Esophagus (tissue), 2 donors: ENCODE results near the gene MYO19. TPM values are rescaled to one million over a fixed set of nuclear protein-coding genes. Genes with fewer than 3 reads are reported as not detected.

Source experiments
- H3K27ac ChIP-seq, 2 donors: one replicate each; pipeline ENCODE4 v1.5.1; 2013; ENCODE audit warnings: low read depth in 2 of 2, mild to moderate bottlenecking in 2 of 2, inconsistent platforms in 1 of 2, low read length in 1 of 2, moderate library complexity in 1 of 2
- H3K27me3 ChIP-seq, 2 donors: one replicate each; pipeline ENCODE4 v1.6.1; 2013; ENCODE audit warnings: low read length in 2 of 2, control low read depth in 1 of 2, mild to moderate bottlenecking in 1 of 2; ENCODE audit not compliant: insufficient read depth in 2 of 2, control insufficient read depth in 1 of 2
- H3K36me3 ChIP-seq, 2 donors: one replicate each; pipeline ENCODE4 v1.6.1; 2013; ENCODE audit warnings: low read length in 1 of 2; ENCODE audit not compliant: control insufficient read depth in 2 of 2, insufficient read depth in 2 of 2
- H3K4me1 ChIP-seq, 2 donors: one replicate each; pipeline ENCODE4 v1.6.1; 2013; ENCODE audit warnings: low read length in 1 of 2; ENCODE audit not compliant: control insufficient read depth in 2 of 2, insufficient read depth in 2 of 2
- H3K4me3 ChIP-seq, 2 donors: one replicate each; pipeline ENCODE4 v1.5.1; 2013; ENCODE audit warnings: low read length in 2 of 2, mild to moderate bottlenecking in 2 of 2, low read depth in 1 of 2, moderate library complexity in 1 of 2
- H3K9me3 ChIP-seq, 2 donors: one replicate each; pipeline ENCODE4 v1.6.1; 2013; ENCODE audit warnings: mild to moderate bottlenecking in 2 of 2, low read depth in 1 of 2, low read length in 1 of 2, moderate library complexity in 1 of 2; ENCODE audit not compliant: control insufficient read depth in 2 of 2, insufficient read depth in 1 of 2
- WGBS, 2 donors: extraction: QIAGEN DNeasy Blood & Tissue Kit; methylation state at CpG; one replicate each; pipeline ENCODE4 v1.1.7; 2013; 5-methylcytosine and 5-hydroxymethylcytosine counted together
- polyA plus RNA-seq, 2 donors: library from polyadenylated mRNA; stranded (reverse); fragments of 200-250 nt; gene quantifications; one replicate each; pipeline ENCODE4 v1.2.3, GENCODE V29; 2013
- donor health status: healthy with polysubstance abuse.
- donor health status: Bipolar disorder and iron deficiency.

The MYO19 gene
- polyA plus RNA-seq, 2 donors = 46.9 to 64.6 TPM

DNA sequence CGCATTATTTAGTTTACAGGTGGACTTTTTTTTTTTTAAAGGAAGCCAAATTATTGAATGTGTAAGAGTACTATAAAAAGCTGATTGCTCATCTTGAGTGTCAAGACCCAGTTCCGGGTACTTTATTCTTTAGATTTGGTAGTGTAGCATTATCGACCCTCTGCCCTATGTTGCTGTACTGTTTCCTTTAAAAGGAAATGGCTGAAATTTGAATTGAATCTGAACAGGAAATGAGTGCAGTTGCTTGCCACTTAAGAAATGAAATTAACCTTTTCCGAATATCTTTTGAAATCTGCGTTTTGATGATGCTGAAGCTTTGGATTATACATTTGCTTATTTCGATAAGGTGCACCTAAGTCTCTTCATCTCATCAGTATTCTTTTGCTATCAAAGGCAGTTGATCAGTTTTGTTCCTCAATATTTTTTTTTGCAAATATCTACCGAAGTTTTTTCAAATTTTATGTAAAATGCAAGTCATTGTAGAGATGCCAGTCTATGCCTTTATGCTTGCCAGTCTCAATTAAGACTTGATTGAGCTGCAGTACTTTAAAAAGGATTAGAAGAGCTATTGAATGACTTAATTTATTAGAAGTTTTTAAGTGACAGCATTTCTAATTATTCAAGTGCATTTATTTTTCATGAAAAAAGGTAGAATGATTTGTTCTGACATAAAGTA, 11.9 kb upstream of the MYO19 start:
- Histone ChIP-seq H3K4me1 (no peaks in the 10 kb centered on the region), H3K27me3 (no peaks in the 10 kb centered on the region), H3K9me3 (no peaks in the 10 kb centered on the region), H3K27ac (peak overlapping the region; percentile 99), H3K36me3 (no peaks in the 10 kb centered on the region), H3K4me3 (peak overlapping the region in 1 of 2 donors; percentile 95)
- 8 to 9% methylated on average over 7 of the region's 7 CpGs for WGBS, 2 donors

DNA sequence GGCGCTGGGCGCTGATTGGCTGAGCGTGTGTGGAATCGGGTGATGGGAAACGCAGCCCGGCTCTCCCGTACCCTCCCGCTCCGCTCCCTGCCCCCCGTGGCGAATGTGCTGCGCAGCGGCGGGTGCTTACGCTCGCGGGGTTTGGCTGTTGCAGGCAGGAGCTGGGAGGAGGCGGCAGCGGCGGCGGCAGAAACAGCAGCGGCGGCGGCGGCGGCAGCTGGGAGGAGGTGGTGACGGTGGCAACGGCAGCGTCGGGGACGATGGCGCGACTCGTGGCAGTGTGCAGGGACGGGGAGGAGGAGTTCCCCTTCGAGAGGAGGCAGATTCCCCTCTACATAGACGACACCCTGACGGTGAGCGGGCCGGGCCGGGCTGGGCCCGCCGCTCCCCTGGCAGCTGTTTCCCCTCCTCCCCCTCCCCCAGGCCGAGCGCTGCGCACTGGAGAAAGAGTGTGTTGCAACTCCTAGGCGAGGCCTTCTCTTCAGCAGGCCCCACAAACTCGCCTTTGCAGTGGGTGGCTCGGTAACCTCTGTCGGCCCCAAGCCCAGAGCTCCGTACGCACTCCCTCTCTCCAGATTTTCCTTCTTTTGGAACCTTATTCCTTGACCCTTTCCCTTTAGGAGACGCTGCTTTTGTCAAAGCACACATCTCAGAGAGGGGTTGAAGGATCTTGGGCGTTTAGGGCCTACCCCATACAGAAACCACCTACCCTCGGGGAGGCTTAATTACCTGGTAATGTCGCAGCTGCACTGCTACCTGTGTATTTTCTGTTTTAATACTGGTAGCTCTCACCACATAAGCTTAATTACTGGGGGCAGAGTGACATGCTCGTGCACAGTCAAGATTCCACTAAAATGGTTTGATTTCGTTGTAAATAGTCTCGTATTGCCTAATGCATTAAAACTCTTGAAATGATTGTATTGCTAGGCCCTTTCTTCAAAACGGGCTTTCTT, 11.1 kb upstream of the MYO19 start:
- 0 to 1% methylated on average over 44 to 60 of the region's 60 CpGs for WGBS, 2 donors
- no peaks in the 10 kb centered on the region for H3K27me3 ChIP-seq
- H3K4me3 ChIP-seq = peak overlapping the region; percentile 81 to 95
- no peaks in the 10 kb centered on the region for H3K36me3 ChIP-seq
- H3K4me1 ChIP-seq = no peaks in the 10 kb centered on the region
- no peaks in the 10 kb centered on the region for H3K9me3 ChIP-seq
- peak overlapping the region; percentile 99 for H3K27ac ChIP-seq

DNA sequence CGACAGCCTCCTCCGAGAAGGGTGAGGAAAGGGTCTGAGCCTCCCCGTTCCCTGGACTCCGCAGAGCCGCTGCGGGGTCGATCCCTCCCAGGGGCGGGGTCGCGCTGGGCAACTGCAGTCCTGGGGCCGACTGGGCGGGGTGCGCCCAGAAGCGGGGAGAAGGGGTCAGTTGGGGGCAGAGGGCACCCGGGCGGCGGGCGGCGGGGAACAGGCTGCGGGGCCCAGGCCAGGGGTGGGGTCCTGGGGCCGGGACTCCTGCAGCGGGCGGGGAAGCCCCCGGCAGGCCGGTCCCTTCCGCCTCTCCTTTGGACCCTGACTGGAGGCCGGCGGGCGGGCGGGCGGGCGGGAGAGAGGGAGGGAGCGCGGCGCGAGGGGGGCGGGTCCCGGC, 10.4 kb upstream of the MYO19 start:
- peak overlapping the region; percentile 99 for H3K27ac ChIP-seq
- WGBS, 2 donors = 1 to 2% methylated on average over 10 to 37 of the region's 38 CpGs
- no peaks in the 10 kb centered on the region for H3K4me1 ChIP-seq
- H3K4me3 ChIP-seq = peak overlapping the region; percentile 71 to 95
- no peaks in the 10 kb centered on the region for H3K27me3 ChIP-seq
- no peaks in the 10 kb centered on the region for H3K9me3 ChIP-seq
- no peaks in the 10 kb centered on the region for H3K36me3 ChIP-seq

DNA sequence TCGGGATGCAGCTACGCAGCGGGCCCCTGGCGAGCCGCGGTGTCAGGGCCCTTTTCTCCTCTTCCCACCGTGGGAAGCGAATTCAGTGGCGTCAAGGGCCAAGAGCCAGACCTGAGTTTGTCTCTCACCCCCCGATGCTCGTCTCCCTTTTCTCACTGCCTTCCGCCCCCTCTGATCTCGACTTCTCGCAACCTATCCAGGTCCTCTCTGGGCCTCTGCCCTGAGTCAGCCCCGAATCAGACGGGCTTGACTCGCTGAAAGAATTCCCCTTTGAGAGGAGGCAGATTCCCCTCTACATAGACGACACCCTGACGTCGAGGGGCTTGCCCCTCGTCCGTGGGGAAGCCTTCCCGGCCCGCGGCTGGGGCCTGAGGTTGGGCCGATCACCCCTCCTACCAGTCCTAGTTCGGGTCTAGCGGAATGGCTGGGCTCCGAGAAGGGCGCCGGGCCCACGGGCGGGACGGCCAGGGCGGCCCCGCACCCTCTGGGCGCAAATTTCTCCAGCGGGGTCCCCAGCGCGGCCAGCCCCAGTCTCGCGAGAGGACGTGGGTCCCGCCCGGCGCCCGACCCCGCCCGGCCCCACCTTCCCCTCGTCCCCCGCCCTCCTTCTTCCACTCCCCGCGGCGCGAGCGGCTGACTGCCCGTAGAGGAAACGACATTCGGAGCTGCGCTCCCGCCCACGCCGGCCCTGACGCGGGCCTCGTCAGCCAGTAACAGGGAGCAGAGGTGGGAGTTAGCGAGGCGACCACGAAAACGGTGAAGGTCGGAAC, 9.8 kb upstream of the MYO19 start, which contains the start of gene GGNBP2:
Gene GGNBP2 (plus strand): TSS at position 613 of the 770 bp plus-strand sequence. CDS start 806 bp downstream, outside the sequence.
- Histone ChIP-seq H3K4me3 (peak within 1 kb of the TSS; percentile 81 to 95), H3K27me3 (no peaks in the 10 kb centered on the region), H3K4me1 (no peaks in the 10 kb centered on the region), H3K27ac (peak within 1 kb of the TSS; percentile 99), H3K9me3 (no peaks in the 10 kb centered on the region), H3K36me3 (no peaks in the 10 kb centered on the region)
- WGBS, 2 donors = 0 to 1% methylated on average over 56 to 71 of the region's 71 CpGs

DNA sequence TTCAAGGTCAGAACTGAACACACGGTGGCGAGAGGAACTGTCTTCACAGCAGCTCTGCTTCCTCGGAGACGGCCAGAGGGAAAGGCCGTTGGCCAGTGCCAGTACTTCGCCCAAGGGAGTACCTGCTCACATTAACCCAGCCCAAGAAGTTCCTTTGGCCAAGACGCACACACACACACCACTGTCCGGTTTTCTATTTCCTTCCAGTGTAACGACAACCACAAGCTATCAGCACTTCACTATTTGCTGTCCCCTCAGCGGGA, 9.3 kb upstream of the MYO19 start:
- no peaks in the 10 kb centered on the region for H3K4me1 ChIP-seq
- no peaks in the 10 kb centered on the region for H3K27me3 ChIP-seq
- 1% methylated on average over 10 of the region's 10 CpGs for WGBS, 2 donors
- H3K36me3 ChIP-seq = no peaks in the 10 kb centered on the region
- no peaks in the 10 kb centered on the region for H3K9me3 ChIP-seq
- H3K27ac ChIP-seq = peak overlapping the region; percentile 99
- H3K4me3 ChIP-seq = peak overlapping the region; percentile 71 to 95

DNA sequence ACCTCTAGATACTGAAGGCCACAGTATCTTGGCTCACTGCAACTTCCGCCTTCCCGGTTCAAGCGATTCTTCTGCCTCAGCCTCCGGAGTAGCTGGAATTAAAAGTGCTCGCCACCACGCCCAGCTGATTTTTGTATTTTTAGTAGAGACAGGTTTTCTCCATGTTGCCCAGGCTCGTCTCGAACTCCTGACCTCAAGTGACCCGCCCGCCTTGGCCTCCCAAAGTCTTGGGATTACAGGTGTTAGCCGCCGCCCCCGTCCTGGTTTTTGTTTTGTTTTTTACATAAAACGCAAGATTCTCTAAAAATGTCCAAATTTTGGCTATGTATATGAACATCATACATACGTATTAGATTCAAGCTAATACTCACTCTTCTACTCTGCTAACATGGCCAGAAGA, 8.1 kb upstream of the MYO19 start:
- no peaks in the 10 kb centered on the region for H3K9me3 ChIP-seq
- 91 to 92% methylated on average over 15 of the region's 15 CpGs for WGBS, 2 donors
- H3K27ac ChIP-seq = no peak overlapping the region
- no peaks in the 10 kb centered on the region for H3K36me3 ChIP-seq
- H3K4me1 ChIP-seq = no peaks in the 10 kb centered on the region
- no peak overlapping the region for H3K4me3 ChIP-seq
- no peaks in the 10 kb centered on the region for H3K27me3 ChIP-seq

DNA sequence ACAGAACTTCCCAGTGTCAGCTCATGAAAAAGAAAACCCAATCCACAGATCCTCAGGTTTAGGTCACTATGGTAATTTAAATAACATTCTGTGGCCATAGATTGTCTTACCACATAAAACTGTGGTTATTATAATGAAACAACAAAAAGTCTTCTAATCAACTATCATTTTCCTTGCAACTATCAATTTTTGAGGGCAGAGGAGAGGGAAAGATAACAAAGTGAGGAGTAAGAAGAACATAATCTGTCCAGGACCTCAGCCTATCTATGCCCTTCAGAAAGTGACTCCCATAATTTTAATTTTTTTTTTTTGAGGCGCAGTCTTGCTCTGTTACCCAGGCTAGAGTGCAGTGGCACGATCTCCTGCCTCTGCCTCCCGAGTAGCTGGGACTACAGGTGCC, 6.0 kb upstream of the MYO19 start:
- Histone ChIP-seq H3K4me3 (no peak overlapping the region), H3K9me3 (no peaks in the 10 kb centered on the region), H3K36me3 (no peaks in the 10 kb centered on the region), H3K4me1 (no peaks in the 10 kb centered on the region), H3K27me3 (no peaks in the 10 kb centered on the region), H3K27ac (no peak overlapping the region)
- WGBS, 2 donors = 98 to 99% methylated on average over 3 of the region's 3 CpGs

DNA sequence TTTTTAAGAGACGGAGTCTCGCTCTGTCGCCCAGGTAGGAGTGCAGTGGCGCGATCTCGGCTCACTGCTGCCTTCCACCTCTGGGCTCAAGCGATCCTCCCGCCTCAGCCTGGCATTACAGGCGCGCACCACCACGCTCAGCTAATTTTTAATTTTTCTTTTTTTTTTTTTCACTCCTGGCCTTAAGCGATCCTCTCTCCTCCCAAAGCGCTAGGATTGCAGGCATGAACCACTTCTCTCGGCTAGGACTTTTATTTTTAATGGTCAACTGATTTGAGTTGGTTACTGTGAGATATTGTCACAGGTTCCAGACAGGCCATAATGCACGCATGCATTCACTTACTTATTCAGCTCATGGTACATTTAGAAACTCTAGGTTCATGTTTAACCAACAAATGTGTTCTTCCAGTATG, 1.0 kb upstream of the MYO19 start:
- peaks cover 0 to 4% of the 10 kb centered on the region in 2 donors for H3K4me1 ChIP-seq
- H3K4me3 ChIP-seq = peak overlapping the region; percentile 73 to 98
- 12% methylated on average over 15 of the region's 15 CpGs for WGBS, 2 donors
- H3K27me3 ChIP-seq = no peaks in the 10 kb centered on the region
- H3K36me3 ChIP-seq = peaks cover 3 to 15% of the 10 kb centered on the region in 2 donors
- H3K27ac ChIP-seq = peak overlapping the region; percentile 94 to 99
- no peaks in the 10 kb centered on the region for H3K9me3 ChIP-seq
